Measurements from ENCODE around the gene UBALD1.
A peak's percentile ranks its signal among the peaks of the same experiment; 100 is the strongest.
"Not testable (repeated sequence)": the region's sequence is repeated elsewhere in the genome, so short reads cannot be mapped to it uniquely, and the experiment has no call there.

The UBALD1 gene

DNA sequence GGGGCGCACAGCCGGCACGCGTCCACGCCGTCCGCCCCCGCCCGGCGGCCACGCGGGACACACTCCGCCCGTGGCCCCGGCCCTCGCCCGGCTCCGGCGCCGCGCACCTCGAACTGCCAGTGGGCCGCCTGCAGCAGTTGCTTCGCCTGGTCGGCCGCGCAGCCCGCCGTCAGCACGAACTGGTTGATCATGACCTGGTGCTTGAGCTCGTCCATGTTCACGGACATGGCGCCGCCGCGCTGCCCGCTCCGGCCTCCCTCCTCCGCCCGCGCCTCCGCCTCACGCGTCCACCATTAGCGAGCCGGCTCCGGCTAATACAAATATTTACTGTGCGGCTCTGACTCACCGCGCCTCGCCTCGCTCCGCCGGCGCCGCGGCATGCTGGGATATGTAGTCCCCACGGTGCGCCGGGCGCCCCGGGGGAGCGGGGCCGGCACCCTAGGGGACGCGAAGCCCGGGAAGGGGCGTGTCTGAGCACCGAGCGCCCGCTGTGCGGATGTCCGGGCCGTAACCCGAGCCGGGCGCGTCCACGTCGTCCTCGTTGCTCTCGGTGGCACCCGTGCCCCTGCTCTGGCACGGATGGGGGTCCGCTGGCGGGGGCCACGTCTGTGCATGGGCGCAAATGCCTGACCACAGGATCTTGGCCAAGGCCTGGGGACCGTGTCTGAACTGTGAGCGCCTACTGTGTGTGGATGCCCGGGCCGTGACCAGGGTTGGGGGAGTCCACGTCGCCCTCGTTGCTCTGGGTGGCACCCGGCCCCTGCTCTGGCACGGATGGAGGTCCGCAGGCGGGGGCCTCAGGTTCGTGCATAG lies at the start of gene UBALD1:
Gene UBALD1, minus strand, starts transcription at position 318 of the 813 bp plus-strand sequence. Its CDS starts 91 bp downstream, at position 227.
- Histone ChIP-seq H3K4me3 (peak within 1 kb of the TSS; percentile 81 to 98 (median 89)), H3K27ac (peak within 1 kb of the TSS; percentile 41 to 98 (median 90))

DNA sequence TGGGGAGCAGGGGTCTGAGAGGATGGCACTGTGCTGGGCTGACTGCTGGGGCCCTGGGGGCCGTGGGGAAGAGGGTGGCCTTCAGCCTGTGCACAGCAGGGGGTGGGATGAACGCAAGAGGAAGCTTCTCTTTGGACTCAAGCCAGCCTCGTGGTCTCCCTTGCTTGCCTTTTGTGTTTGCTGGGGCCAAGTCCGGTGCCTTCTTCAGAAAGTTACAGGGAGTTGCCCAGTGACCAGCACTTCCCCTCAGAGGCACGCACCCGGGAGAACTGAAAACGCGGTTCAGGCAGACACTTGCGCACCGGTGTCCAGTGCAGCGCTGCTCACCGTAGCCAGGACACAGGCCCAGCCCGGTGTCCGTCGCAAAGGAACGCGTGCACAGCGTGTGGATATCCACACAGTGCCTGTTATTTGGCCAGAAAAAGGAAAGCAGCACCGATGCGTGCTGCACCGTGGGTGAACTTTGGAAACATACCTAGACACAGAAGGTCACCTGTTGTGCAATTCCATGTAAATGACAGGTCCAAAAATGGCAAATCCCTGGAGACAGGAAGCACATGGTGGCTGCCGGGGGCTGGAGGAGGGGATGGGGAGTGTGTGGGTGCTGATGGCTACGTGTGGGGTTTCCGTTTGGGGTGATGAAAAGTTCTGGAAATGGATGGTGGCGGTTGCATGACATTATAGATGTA lies 49.2 kb upstream of the UBALD1 start:
- Histone ChIP-seq H3K27ac (peak overlapping the region in 11 of 21 experiments; percentile 36 to 89 (median 59)), H3K4me3 (no peak overlapping the region)

- H3K27ac ChIP-seq, result peak overlapping the region in 6 of 21 experiments; percentile 12 to 89 (median 62)
- no peak overlapping the region for H3K4me3 ChIP-seq
These were observed 48.7 kb upstream of the UBALD1 start for GRCh38 chr16:4663465-4663776.

GRCh38 chr16:4661661-4662060 lies 47.0 kb upstream of the UBALD1 start:
- H3K27ac ChIP-seq, result peak overlapping the region in 2 of 21 experiments; percentile 11 to 17
- H3K4me3 ChIP-seq, result no peak overlapping the region

GRCh38 chr16:4660454-4661007 lies 45.8 kb upstream of the UBALD1 start:
- H3K27ac ChIP-seq, result peak overlapping the region in 4 of 21 experiments; percentile 10 to 69 (median 40)
- no peak overlapping the region for H3K4me3 ChIP-seq

GRCh38 chr16:4659363-4660353 lies 45.0 kb upstream of the UBALD1 start:
- Histone ChIP-seq H3K27ac (peak overlapping the region in 2 of 21 experiments; percentile 44 to 69), H3K4me3 (no peak overlapping the region)

DNA sequence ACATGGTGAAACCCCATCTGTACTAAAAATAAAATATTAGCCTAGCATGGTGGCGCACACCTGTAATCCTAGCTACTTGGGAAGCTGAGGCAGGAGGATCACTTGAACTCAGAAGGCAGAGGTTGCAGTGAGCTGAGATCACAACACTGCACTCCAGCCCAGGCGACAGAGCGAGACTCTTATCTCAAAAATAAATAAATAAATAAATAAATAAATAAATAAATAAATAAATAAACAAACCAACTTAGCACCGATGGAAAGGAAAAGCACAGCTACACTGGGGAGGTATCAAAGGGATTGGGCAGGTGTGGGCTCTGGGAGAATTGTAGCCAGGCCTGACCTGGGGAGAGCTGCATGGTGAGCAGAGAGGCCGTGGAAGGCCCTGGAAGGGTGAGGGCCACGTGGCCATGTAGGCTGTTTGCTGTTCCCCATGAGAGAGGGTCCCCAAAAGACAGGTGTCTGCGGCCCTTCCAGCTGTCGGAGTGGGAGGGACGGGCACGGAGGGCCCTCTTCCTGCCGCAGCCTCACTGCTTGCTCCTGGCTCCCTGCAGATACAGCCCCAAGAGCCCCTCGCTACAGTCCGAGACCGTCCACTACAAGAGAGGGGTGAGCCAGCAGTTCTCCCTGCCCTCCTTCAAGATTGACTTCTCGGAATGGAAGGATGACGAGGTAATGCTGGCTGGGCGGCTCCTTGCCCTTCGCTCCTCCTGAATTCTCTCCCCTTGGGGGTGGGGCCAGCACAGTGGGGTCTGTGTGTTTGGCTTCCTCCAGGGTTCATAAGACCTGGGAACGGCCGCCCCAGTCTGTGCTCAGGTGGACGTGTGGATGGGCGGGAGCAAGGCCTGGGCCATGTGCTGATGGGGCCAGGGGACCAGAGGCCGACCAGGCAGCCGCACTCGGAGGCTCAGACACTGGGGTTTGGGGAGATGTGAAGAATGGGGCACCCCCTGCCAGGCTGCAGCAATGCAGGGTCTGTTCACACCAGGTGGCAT lies 42.3 kb upstream of the UBALD1 start:
- no peak overlapping the region for H3K4me3 ChIP-seq
- H3K27ac ChIP-seq, result no peak overlapping the region

DNA sequence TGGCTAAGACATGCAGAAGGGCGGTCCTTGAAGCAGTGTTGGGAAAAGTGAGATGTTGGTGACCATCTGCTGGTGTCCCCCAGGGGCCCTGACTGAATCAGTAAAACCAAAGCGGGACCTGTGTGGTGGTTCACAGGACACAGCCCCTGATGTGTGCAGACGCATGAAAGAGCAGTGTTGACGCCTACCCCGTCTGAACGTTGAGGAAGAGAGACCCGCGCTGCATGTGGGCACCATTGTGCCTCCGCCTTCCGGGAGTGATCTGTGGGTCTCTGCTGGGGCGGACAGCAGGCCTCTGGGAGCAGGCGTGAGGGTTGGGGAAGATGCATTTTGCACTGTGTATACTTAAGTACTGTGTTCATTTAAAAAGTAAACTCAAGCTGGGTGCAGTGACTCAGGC lies 41.5 kb upstream of the UBALD1 start:
- Histone ChIP-seq H3K4me3 (no peak overlapping the region), H3K27ac (no peak overlapping the region)

GRCh38 chr16:4655801-4656200 lies 41.1 kb upstream of the UBALD1 start:
- no peak overlapping the region for H3K27ac ChIP-seq
- no peak overlapping the region for H3K4me3 ChIP-seq

- no peak overlapping the region for H3K27ac ChIP-seq
These were observed 40.4 kb upstream of the UBALD1 start for GRCh38 chr16:4654964-4655590.

GRCh38 chr16:4654011-4654963 lies 39.6 kb upstream of the UBALD1 start:
- Histone ChIP-seq H3K4me3 (no peak overlapping the region), H3K27ac (no peak overlapping the region)

More at GRCh38 chr16:4654964-4655590, 40.4 kb upstream of the UBALD1 start:
- no peak overlapping the region for H3K4me3 ChIP-seq

DNA sequence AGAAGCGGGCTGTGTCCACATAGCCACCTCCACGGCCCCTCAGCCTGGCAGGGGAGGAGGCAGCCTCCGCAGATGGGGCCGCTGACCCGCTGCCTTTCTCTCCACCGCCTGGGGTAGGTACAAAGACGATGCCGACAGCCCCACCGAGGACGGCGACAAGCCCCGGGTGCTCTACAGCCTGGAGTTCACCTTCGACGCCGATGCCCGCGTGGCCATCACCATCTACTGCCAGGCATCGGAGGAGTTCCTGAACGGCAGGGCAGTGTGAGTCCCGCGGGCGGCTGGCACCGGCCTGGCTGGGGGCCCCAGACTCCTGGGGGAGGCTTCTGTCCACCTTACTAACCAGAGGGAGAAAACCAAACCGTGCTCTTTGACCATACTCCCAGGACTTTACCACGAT lies 37.9 kb upstream of the UBALD1 start:
- H3K27ac ChIP-seq, result no peak overlapping the region
- no peak overlapping the region for H3K4me3 ChIP-seq

DNA sequence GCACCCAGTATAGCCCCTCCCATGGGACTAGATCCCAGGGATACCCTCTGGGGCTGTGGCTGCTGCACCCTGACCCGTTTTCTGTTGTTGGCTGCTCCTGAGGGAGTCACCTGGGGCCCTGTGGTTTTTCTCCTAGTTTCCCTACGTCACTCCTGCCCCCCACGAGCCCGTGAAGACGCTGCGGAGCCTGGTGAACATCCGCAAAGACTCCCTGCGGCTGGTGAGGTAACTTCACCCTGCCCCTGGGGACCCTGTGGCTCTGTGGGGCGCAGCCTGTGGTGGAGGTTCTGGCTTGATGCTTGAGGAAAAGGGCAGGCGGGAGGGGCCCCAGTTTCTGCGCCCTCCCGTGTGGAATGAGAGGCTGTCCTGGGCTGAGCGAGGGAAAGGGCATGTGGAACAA lies 37.1 kb upstream of the UBALD1 start:
- Histone ChIP-seq H3K27ac (no peak overlapping the region), H3K4me3 (no peak overlapping the region)

DNA sequence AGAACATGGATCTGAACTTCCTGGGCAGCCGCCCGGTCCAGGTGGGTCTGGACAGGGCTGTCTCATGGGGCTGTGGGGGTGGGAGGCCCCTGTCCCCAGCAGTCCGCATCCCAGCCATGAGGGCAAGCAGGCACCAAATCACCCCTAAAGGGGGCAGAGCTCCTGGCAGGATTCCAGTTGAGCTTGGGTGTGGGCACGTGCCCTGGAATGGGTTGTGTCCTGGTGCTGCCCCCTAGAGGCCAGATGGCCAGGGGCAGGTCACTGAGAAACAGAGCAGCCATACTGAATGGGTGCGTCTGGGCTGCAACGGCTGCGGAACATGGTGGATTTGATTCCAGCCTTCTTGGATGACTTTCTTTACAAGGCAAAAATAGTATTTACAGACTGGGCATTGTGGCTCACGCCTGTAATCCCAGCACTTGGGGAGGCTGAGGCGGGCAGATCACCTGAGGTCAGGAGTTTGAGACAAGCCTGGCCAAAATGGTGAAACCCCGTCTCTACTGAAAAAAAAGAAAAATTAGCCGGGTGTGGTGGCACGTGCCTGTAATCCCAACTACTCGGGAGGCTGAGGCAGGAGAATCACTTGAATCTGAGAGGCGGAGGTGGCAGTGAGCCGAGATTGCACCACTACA lies 35.9 kb upstream of the UBALD1 start:
- H3K4me3 ChIP-seq, H3K27ac ChIP-seq: not testable (repeated sequence)

DNA sequence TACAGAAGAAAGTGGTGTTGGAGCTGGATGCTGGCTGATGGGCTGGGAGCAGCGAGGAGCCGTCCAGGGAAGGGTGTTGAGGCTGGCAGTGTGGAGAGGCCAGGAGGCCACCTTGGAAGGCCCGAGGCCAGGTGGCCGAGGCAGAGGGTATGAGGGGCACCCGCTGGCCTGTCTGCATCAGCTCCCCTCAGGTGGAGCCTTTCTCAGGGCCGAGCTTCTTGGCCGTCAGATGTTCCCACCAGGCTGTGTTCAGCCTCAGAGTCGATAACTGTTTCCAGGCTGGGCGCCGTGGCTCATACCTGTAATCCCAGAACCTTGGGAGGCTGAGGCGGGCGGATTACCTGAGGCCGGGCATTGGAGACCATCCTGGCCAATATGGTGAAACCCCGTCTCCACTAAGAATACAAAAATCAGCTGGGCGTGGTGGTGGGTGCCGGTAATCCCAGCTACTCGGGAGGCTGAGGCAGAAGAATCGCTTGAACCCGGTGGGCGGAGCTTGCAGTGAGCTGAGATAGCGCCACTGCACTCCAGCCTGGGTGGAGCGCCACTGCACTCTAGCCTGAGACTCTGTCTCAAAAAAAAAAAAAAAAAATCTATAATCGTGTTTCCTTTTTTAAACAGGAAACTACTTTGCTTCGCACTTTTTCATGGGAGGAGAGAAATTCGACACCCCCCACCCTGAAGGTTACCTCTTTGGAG lies 35.2 kb upstream of the UBALD1 start:
- Histone ChIP-seq H3K27ac (no peak overlapping the region), H3K4me3 (no peak overlapping the region)

- H3K4me3 ChIP-seq, result no peak overlapping the region
- H3K27ac ChIP-seq, result no peak overlapping the region
These were observed 34.2 kb upstream of the UBALD1 start for GRCh38 chr16:4648917-4649316.

All from skin epidermis (tissue), 12 donors.